SK-N-MC (cell line): Measurements from ENCODE around the gene CEP104.

Experiments
- DNase-seq: peaks from one replicate; pipeline ENCODE4 v3.0.0-alpha.2; 2011; ENCODE audit warnings: low read depth, low spot score
- H3K27ac ChIP-seq: fragments of 200-600 bp; sonication (generic); 2 replicates; pipeline ENCODE4 v1.5.1; 2016; ENCODE audit warnings: mixed run types
- H3K36me3 ChIP-seq: fragments of 200-600 bp; sonication (generic); 2 replicates; pipeline ENCODE4 v1.6.1; 2017; ENCODE audit warnings: antibody characterized with exemption, low read length, mixed read lengths; ENCODE audit not compliant: insufficient read depth
- H3K4me3 ChIP-seq: fragments of 200-600 bp; sonication (generic); 2 replicates; pipeline ENCODE4 v1.5.1; 2016
- H3K9ac ChIP-seq: fragments of 200-600 bp; sonication (generic); 2 replicates; pipeline ENCODE4 v1.8.0; 2017; ENCODE audit warnings: mixed run types, mixed read lengths; ENCODE audit not compliant: insufficient read length
- H3K9me3 ChIP-seq: fragments of 200-600 bp; sonication (generic); 2 replicates; pipeline ENCODE4 v1.6.1; 2017; ENCODE audit warnings: low read depth, mild to moderate bottlenecking, antibody characterized with exemption, low read length, moderate library complexity, mixed read lengths
- EZH2 ChIP-seq: fragments of 200-600 bp; sonication (generic); IDR thresholded peaks from one replicate; pipeline ENCODE4 v1.6.1; 2017; ENCODE audit warnings: antibody characterized with exemption
- FOXP2 ChIP-seq: optimal IDR thresholded peaks from 2 replicates; pipeline ENCODE3; 2011; ENCODE audit warnings: mild to moderate bottlenecking, moderate library complexity; ENCODE audit not compliant: insufficient read depth; ENCODE audit errors: extremely low read length, control extremely low read depth
- POLR2AphosphoS5 ChIP-seq: IDR thresholded peaks from 2 replicates; pipeline ENCODE4 v1.6.1; 2012; ENCODE audit warnings: mild to moderate bottlenecking, low read depth, low read length, borderline replicate concordance

Gene CEP104

GRCh38 chr1:3847081-3847480 is 9.9 kb downstream of the CEP104 start:
- Histone ChIP-seq H3K4me3 (no peak overlapping the region), H3K9me3 (no peaks in the 10 kb centered on the region), H3K9ac (no peak overlapping the region), H3K27ac (no peak overlapping the region), H3K36me3 (no peaks in the 10 kb centered on the region; the same call in 1 of the 2 replicates)
- no peak for DNase-seq
- TF ChIP-seq POLR2AphosphoS5 (no peak), FOXP2 (no peak), EZH2 (no peak)

- no peak overlapping the region for H3K27ac ChIP-seq
- H3K9me3 ChIP-seq, result no peaks in the 10 kb centered on the region
- H3K36me3 ChIP-seq, result no peaks in the 10 kb centered on the region; the same call in 1 of the 2 replicates
- no peak overlapping the region for H3K4me3 ChIP-seq
- no peak overlapping the region for H3K9ac ChIP-seq
- no peak for DNase-seq
- TF ChIP-seq POLR2AphosphoS5 (no peak), FOXP2 (no peak), EZH2 (no peak)
Observed at GRCh38 chr1:3846541-3846940, 10.5 kb downstream of the CEP104 start.

GRCh38 chr1:3842912-3843311 is 14.1 kb downstream of the CEP104 start:
- no peak for DNase-seq
- H3K36me3 ChIP-seq, result no peaks in the 10 kb centered on the region; the same call in 1 of the 2 replicates
- H3K4me3 ChIP-seq, result no peak overlapping the region
- no peak for TF ChIP-seq EZH2
- TF ChIP-seq FOXP2, result no peak
- no peak for TF ChIP-seq POLR2AphosphoS5
- H3K27ac ChIP-seq, result no peak overlapping the region
- H3K9ac ChIP-seq, result no peak overlapping the region
- H3K9me3 ChIP-seq, result no peaks in the 10 kb centered on the region

- Histone ChIP-seq H3K9ac (no peak overlapping the region), H3K9me3 (no peaks in the 10 kb centered on the region), H3K27ac (no peak overlapping the region), H3K4me3 (no peak overlapping the region), H3K36me3 (no peaks in the 10 kb centered on the region; the same call in 1 of the 2 replicates)
- DNase-seq, result no peak
- TF ChIP-seq POLR2AphosphoS5 (no peak), EZH2 (no peak), FOXP2 (no peak)
Observed at GRCh38 chr1:3841491-3841890, 15.5 kb downstream of the CEP104 start.

DNA sequence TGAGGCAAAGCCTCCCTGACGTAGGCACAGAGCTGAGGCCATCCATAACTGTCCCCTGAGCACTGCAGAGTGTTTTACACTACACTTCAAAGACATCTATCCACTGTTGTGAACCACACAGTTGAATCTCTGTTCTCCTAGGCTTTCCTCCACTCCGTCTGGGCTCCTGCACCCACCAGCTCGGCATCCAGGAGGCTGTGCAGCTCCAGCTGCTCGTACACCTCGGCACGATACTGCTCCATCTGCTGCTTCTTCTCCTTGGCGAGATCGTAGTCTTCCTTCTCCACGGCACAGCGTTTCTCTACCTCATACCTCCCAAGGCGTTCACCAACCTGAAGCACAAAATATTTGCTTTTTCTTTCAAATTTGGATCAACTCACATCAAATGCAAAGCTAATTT is 18.2 kb downstream of the CEP104 start:
- H3K27ac ChIP-seq, result no peak overlapping the region
- no peak overlapping the region for H3K4me3 ChIP-seq
- TF ChIP-seq FOXP2 (no peak), POLR2AphosphoS5 (no peak), EZH2 (no peak)
- DNase-seq, result no peak
- H3K36me3 ChIP-seq, result peaks cover under 1% of the 10 kb centered on the region; the same call in 1 of the 2 replicates
- no peaks in the 10 kb centered on the region for H3K9me3 ChIP-seq
- no peak overlapping the region for H3K9ac ChIP-seq

DNA sequence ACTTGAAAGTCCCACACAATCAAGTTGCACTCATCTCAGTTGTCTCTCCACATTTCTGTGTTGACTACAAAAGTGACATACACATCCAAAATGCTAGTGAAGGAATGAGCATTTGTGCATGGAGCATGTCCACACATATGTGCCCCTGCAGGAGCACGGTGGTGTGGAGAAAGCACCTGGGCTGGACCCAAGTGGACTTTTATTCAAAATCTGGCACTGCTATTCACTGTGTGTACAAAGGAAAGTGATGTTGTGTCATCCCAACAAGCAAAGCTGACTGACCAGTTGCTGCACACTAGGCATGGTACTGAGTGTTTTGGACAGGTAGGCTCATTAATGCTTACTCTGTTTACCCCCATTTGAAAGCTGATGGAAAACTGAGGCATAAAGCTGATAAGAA is 19.3 kb downstream of the CEP104 start:
- TF ChIP-seq EZH2 (no peak), POLR2AphosphoS5 (no peak), FOXP2 (no peak)
- no peaks in the 10 kb centered on the region for H3K9me3 ChIP-seq
- DNase-seq, result no peak
- H3K9ac ChIP-seq, result no peak overlapping the region
- no peak overlapping the region for H3K27ac ChIP-seq
- peaks cover 4% of the 10 kb centered on the region for H3K36me3 ChIP-seq
- H3K4me3 ChIP-seq, result no peak overlapping the region

DNA sequence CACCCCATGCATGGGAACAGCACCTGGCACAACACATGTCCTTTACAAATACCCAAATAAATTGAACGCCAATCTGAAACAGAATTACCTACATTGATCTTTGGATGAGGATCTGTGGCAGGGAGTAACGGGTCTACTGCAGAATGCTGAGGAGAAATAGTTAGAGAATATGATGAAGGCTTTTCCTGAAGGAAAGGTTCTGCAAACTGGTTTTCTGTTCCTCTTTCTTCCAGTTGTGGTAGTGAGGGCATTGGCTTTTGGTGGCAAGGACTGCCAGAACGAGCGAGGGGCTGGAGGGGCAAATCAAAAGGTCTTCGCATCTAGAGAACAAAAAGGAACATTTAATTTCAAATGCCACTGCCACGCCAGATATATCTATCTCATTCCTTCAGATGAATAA is 19.8 kb downstream of the CEP104 start:
- H3K27ac ChIP-seq, result no peak overlapping the region
- DNase-seq, result no peak
- TF ChIP-seq POLR2AphosphoS5, result no peak
- TF ChIP-seq FOXP2, result no peak
- no peak for TF ChIP-seq EZH2
- no peak overlapping the region for H3K9ac ChIP-seq
- peaks cover 4% of the 10 kb centered on the region for H3K36me3 ChIP-seq
- no peaks in the 10 kb centered on the region for H3K9me3 ChIP-seq
- no peak overlapping the region for H3K4me3 ChIP-seq

DNA sequence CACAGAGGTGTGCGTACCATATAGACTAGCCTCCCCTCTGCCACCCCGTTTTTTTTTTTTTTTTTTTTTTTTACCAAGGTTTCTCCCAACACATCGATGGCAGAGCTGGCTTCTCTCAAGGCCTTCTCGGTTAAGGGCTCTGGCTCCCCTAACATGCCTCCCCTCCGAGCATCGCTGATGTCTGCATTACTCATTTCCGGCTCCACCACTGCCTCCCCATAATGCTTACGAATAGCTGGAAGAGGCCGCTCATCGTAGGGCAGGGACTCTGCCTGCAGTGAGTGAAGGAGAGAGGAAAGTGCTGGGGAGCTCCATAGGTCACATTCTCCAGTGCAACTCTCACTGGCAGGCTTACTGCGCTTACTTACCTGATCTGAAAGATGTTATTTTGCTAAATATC is 20.6 kb downstream of the CEP104 start:
- Histone ChIP-seq H3K9ac (no peak overlapping the region), H3K9me3 (no peaks in the 10 kb centered on the region), H3K36me3 (peaks cover 4% of the 10 kb centered on the region), H3K4me3 (no peak overlapping the region), H3K27ac (no peak overlapping the region)
- no peak for DNase-seq
- TF ChIP-seq FOXP2 (no peak), EZH2 (no peak), POLR2AphosphoS5 (no peak)

- Histone ChIP-seq H3K27ac (no peak overlapping the region), H3K9me3 (no peaks in the 10 kb centered on the region), H3K36me3 (peaks cover 5% of the 10 kb centered on the region), H3K4me3 (no peak overlapping the region), H3K9ac (no peak overlapping the region)
- TF ChIP-seq FOXP2 (no peak), EZH2 (no peak), POLR2AphosphoS5 (no peak)
- DNase-seq, result no peak
Observed at GRCh38 chr1:3834701-3835100, 22.3 kb downstream of the CEP104 start.

DNA sequence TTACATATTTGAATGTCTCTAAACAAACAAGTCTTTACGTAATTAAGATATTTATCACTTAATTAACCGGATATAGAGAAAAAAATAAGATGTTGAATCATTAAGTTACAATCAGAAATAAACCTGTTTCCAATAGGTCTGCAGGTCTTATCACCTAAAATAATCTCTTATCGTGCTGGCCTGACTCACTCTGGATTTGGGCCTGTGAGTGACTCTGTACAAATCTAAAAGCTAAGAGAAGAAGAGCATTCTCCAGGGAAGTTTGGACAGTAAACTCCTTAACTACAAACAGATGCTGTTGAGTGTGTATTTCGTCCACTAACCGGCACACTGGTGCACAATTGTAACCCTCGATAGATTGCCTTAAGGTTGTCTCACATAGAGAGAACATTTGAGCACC is 25.3 kb downstream of the CEP104 start:
- H3K27ac ChIP-seq, result no peak overlapping the region
- no peak for DNase-seq
- H3K36me3 ChIP-seq, result peaks cover 9% of the 10 kb centered on the region

More for the DNA sequence above, 25.3 kb downstream of the CEP104 start:
- Histone ChIP-seq H3K9me3 (no peaks in the 10 kb centered on the region), H3K4me3 (no peak overlapping the region), H3K9ac (no peak overlapping the region)
- no peak for TF ChIP-seq POLR2AphosphoS5
- TF ChIP-seq FOXP2, result no peak
- TF ChIP-seq EZH2, result no peak
